ENCODE data around the gene ILF2.
A peak's percentile ranks its signal among the peaks of the same experiment; 100 is the strongest.

ILF2 gene

GRCh38 chr1:153667439-153667838 is 3.4 kb downstream of the ILF2 start:
- TF ChIP-seq, protein P1, sequence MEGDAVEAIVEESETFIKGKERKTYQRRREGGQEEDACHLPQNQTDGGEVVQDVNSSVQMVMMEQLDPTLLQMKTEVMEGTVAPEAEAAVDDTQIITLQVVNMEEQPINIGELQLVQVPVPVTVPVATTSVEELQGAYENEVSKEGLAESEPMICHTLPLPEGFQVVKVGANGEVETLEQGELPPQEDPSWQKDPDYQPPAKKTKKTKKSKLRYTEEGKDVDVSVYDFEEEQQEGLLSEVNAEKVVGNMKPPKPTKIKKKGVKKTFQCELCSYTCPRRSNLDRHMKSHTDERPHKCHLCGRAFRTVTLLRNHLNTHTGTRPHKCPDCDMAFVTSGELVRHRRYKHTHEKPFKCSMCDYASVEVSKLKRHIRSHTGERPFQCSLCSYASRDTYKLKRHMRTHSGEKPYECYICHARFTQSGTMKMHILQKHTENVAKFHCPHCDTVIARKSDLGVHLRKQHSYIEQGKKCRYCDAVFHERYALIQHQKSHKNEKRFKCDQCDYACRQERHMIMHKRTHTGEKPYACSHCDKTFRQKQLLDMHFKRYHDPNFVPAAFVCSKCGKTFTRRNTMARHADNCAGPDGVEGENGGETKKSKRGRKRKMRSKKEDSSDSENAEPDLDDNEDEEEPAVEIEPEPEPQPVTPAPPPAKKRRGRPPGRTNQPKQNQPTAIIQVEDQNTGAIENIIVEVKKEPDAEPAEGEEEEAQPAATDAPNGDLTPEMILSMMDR (conservative IDR thresholded peaks at IDR 0.05) = no peak
- no peak overlapping the region for H3K27ac ChIP-seq

- TF ChIP-seq, protein P1 (conservative IDR thresholded peaks at IDR 0.05) = no peak
- H3K27ac ChIP-seq = no peak overlapping the region
Observed at GRCh38 chr1:153663211-153663610, 7.6 kb downstream of the ILF2 start.

- TF ChIP-seq, protein P1 (conservative IDR thresholded peaks at IDR 0.05) = no peak
- no peak overlapping the region for H3K27ac ChIP-seq
Observed at GRCh38 chr1:153662269-153662668, 8.5 kb downstream of the ILF2 start.

- H3K27ac ChIP-seq = no peak overlapping the region
- TF ChIP-seq, protein P1 (conservative IDR thresholded peaks at IDR 0.05) = no peak
Observed at GRCh38 chr1:153661111-153661708, 9.6 kb downstream of the ILF2 start.

DNA sequence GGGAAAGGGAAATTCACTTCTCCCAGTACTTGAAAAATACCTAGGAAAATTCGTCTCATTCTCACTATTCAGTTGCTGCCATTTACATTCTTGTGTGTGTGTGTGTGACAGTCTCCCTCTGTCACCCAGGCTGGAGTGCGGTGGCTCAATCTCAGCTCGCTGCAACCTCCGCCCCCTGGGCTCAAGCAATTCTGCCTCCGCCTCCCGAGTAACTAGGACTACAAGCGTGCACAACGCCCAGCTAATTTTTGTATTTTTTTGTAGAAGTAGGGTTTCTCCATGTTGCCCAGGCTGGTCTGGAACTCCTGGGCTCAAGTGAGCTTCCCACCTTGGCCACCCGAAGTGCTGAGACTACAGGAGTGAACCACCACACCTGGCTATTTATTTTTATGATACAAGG is 11.1 kb downstream of the ILF2 start:
- TF ChIP-seq, protein P1 (conservative IDR thresholded peaks at IDR 0.05) = no peak
- peak overlapping the region; percentile 91 for H3K27ac ChIP-seq

- TF ChIP-seq, protein P1 (conservative IDR thresholded peaks at IDR 0.05) = no peak
- peak overlapping the region; percentile 91 for H3K27ac ChIP-seq
Observed at GRCh38 chr1:153659175-153659534, 11.6 kb downstream of the ILF2 start.

GRCh38 chr1:153658400-153659174 is 12.2 kb downstream of the ILF2 start, which contains the start of gene SNAPIN:
Gene SNAPIN, plus strand, starts transcription at chr1:153658703. Its CDS starts 41 bp downstream, at chr1:153658744.
- TF ChIP-seq, protein P1 (conservative IDR thresholded peaks at IDR 0.05) = no peak
- peak within 1 kb of the TSS; percentile 91 for H3K27ac ChIP-seq
